ACHN (cell line): ENCODE measurements around the gene GRM7.

ENCODE experiments used
- DNase-seq: peaks from one replicate; pipeline ENCODE4 v3.0.0-alpha.2; 2015
- in situ Hi-C: cut with HindIII; loops from 2 replicates; pipeline ENCODE4 v1.10.0; 2017; ENCODE audit warnings: low sequenced_read_pairs, low pct_ligation_motif_present, low pct_unique_long_range_greater_than_20kb

The GRM7 gene

DNA sequence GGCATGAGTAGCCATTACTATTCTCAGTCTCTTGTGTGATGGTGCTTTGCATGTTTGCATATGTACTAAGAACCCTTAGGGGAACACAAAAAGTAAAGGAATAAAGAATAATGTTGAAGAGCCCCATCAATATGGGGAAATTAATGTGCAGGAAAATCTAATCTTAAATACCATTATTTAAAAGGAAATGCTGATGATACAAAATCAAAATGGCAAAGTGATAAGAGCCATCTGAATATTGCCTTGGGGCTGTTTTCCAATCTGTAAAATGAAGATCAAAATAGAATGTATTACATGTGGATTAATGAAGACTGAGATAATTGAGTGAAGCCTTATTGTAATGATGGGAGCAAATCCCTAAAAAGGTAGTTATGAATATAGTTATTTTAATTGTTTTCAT is 771.4 kb downstream of the GRM7 start:
- no peak for DNase-seq
- in situ Hi-C loops = no loop called here

DNA sequence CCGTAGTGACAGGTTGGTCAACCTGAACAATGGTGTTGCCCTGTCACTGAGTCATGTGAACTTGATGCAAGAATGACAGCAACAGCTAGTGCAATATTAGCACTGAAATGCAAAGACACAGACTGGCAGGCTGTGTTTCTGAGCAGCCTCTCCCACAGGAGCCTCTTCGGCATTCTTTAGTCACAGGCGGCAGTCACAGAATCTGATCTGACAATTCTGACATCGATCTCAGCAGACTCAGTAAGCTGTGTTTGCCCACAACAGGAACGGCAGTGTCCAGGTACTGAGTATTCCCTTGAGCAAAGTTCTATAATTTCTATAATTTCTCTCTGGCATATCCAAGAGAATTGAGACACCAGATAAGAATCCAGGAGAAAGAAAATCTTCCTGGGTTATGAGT is 776.8 kb downstream of the GRM7 start:
- in situ Hi-C loops = no loop called here

DNA sequence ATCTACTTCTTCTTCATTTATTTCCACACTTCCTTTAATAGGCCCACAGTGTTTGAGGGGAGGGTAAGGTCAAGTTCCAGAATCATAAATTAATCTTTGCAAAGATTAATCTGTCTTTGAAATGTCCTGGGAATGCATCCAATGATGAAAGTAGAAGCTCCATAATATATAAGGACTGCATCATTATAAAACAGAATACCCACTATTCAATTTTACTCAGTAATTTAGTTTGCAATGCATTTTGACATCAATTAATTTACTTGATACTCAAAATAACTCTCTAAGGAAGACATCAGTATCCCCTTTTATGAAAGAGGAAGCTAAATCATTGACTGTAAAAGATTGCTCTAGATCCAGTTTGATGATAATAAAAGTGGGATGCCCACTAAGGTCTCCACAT is 777.2 kb downstream of the GRM7 start:
- no peak for DNase-seq
- in situ Hi-C loops = no loop called here

More for the DNA sequence above, 776.8 kb downstream of the GRM7 start:
- DNase-seq = no peak

DNA sequence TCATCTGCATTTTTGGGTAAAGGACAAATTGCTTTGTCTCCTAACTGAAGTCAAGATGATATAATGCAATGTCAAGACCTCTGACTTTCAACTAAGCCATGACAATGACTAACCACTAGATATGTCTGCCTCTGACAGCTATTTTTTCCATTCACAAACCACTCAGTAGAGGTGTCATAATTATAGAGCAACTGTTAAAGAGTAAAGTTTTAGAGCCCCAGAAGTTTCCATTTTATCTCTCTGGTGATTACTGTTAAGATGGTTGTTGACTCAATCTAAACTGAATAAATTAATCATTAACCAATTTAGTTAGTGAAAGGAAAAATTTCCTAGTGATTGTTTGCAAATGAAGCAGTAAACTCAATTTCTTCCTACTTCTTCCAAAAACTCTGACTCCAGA is 779.9 kb downstream of the GRM7 start:
- DNase-seq = no peak
- in situ Hi-C loops = no loop called here

DNA sequence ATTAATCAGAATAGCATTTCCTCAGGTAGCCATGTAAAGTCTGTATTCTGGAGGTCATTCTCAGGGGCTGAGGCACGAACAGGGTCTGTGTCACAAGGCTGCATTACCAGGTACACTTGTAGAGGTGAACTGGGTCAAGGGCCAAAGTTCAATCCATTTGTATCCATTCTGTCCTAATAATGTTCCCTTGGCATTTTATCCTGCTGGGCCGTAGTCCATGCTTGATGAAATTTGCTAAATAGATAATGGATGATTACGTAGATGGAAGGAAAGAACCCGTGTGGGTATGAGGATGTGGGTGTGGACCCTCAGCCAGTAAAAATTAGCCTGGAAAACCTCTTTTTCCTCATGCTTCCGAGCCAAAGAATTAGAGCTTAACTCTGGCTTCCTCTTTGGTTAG is 785.9 kb downstream of the GRM7 start:
- in situ Hi-C loops = no loop called here
- no peak for DNase-seq

DNA sequence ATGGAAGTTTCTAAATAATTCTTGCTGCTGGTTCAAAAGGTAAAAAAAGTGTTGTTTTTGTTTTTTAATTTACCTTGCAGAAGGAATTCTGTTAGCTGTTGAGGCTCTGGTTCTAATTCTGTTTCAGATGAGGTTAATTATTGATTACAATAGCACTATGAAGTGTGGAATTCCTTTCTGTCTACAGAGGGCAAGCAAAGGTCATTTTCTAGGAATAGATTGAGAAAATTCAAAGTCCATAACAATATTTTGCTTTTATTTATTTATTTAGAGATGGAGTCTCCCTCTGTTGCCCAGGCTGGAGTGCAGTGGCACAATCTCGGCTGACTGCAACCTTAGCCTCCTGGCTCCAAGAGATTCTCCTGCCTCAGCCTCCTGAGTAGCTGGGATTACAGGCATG is 789.6 kb downstream of the GRM7 start:
- in situ Hi-C loops = no loop called here
- DNase-seq = no peak

DNA sequence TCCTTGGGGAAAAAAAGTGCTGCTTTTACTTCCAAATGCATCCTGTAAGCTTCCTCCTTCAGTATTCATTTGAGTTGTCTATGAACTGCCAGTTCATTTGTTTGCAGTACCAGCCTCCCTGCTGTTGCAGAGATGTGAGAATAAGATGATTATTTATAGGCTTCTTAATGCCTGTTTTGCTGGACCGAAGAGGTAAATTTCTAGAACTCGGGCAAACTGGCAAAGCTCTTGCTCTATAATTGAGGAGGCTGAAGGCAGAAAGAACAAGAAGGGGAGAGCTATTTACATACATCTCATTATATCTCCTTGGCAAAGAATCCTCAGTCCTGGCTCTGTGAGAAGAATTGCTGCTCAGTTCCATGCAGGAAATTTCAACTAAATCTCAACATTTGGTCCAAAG is 790.4 kb downstream of the GRM7 start:
- in situ Hi-C loops = no loop called here
- no peak for DNase-seq

DNA sequence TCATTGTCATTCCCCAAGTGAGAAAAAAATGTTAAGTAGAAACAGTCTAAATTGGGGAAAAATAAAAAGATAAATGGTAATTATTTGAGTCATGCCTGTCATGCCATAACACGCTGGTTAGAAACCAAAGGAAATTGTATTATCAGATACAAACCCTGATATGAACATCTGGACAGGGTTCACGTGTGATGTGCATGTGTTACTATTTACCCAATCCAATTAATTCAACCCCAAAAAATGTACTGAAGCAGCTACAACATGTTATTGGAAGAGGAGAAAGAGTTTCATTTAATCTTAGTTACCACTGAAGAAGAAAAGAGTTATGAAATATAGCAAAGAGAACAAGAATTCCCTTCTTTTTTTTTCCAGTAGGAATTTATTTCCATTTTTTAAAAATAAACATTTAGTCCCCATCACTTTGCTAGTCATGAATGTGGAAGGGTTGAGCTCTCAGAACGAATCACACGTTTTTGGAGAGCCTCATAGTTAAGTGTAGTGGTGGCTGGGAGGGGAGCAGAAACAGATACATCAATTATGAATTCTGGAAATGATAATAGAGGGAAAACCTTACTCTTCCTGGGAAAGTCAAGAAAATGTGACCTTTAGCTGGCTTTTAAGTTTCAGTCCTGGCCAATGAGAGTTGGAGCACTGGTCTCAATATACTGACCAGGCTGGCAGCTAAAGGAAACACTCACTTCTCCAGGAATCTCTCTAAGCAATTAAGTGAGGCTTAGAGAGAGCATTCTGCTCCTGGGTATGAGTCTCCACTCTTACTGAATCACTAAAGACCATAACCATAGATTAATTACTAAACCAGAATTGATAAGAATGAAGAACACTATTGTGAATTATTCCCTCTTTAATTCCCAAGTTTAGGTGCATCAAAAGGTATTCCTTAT is 796.5 kb downstream of the GRM7 start:
- in situ Hi-C loops = no loop called here
- DNase-seq = no peak

DNA sequence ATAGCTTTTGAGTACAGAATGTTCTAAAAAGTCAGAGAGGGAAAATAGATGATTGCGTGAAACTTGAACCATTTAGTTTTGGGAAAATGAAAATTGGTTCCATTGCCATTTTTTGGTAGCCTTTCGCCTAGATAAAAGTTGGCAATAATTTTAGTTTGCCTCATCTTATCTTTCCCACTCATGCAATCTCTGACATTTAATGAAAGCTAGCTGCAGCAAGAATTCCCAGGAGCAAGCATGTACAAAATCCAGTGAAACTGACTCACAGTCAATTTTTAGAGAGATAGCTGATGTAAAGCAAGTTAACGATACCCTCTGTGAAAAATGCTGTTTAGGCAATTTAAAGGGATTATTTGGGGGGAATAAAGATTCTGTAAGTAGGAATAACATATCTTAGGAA is 797.4 kb downstream of the GRM7 start:
- in situ Hi-C loops = no loop called here
- no peak for DNase-seq

DNA sequence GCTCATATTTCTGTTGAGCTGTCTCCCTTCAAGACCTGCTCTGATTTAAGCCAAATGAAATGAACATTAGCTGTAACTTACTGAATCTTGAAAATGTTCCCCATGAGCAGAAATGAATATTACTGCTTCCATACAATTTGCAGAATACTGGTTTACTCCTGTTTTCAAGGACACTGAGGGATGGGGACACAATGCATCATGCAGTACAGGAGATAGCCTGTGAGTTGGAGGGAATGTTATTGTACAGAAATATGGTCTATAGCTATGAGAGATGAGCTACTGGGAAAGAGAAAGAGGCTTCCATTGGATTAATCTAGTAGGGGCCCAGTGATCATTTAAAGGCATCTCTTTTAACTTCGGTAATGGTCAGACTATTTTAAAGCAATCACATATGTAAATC is 798.2 kb downstream of the GRM7 start:
- no peak for DNase-seq
- in situ Hi-C loops = no loop called here

DNA sequence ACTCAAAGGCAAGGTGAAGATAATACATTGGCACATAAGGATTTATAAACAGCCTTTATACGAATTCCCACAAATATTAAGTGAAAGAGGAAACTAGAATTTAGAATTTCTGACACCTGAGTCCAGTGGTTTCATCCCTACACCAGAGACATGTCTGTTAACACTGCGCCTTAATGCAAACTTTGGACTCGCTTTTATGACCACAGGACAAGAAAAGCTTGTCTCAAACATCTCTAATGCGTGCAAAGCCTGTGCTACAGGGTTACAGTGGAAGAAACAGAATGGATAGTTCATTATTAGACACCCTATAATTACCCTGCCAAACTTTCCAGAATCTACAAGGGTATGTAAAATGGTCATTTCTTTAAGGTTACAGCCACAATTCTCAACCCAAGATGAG is 802.9 kb downstream of the GRM7 start:
- in situ Hi-C loops = no loop called here
- no peak for DNase-seq

DNA sequence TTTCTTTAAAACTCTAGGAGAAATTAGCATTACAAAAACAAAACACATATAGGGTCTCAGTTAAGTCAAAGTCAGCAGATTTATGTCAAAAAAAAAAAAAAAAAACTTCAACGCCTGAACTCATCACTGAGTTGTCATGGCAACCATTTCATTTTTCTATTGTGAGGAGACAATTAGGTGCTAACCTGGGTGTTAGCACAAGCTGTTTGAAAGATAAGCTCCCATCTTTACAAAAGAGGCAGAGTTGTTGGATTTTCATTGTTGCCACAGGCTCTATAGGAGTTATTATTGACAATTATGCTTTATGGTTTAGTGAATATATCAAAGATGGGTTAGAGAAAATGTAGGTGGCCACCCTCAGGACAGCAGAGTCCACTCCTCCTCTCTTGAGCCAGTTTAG is 806.9 kb downstream of the GRM7 start:
- in situ Hi-C loops = no loop called here
- DNase-seq = no peak

DNA sequence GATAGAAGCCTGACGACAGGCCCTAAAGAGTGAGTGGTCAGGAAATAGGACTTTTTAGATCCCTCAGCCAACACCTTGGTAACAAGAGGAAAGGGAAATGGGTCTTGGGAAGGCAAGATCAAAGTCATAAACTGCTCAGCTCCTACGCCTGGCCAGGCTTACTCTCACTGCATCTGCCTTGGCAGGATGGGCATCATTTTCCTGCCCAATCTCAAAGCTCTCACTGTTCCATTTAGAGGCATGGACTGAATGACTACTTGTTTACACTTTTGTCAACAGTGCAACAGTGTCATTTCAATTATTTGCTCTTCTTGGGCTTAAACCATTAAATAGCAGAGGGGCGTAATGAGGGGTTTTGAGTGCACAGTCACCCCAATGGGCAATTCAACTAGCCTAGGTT is 808.7 kb downstream of the GRM7 start:
- DNase-seq = no peak
- in situ Hi-C loops = no loop called here

DNA sequence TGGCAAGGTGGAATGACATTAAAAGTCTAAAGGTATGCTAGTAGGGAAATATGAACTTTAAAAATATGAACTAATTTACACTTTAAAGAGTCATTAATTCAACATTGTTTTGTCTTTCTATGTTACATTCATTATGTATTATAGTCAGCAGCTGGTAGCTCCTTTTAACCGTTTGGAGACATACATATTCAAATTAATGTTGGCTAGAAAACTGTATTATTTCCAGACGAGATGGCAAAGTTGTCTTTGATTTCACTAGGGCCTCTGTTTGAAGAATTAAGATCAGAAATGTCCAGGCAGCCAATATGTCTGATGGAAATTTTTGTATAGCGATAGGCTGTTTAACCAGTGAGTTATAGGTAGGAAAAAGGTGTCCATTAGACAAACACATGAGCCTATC is 817.6 kb downstream of the GRM7 start:
- in situ Hi-C loops = no loop called here
- no peak for DNase-seq

DNA sequence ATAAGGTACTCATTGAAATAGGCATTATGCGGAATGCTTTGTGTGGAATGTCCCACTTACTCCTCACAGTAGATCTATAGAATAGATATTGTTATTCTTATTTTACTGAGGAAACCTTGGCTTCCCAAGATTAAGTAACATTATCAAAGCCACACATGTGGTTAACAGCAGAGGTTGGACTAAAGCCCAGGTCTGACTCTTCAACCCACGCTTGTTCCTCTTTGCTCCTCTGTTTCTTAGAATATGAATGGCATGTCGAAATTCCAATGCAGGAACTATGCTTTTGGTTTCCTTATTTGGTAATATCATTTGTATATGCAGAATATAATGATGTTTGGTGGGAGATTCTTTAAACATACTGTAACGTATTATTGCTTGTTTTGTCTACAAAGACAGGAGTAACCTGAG is 821.9 kb downstream of the GRM7 start:
- in situ Hi-C loops = no loop called here
- DNase-seq = no peak

DNA sequence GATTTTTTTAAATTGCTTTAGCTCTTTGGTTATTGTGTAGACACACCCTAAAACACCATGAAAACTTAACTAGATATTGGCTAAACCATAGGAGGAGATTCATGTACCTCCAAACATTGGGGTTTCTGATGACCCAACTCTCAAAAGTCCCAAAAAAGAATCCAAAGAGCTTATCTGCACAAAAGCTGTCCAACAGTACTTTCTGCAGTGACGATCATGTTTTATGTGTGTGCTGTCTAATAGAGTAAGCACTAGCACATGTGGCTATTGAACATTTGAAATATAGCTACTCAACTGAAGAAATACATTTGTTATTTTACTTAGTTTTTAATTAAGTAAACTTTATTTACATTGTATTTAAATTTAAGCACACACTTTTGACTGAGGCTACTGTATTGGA is 822.5 kb downstream of the GRM7 start:
- in situ Hi-C loops = no loop called here
- no peak for DNase-seq

DNA sequence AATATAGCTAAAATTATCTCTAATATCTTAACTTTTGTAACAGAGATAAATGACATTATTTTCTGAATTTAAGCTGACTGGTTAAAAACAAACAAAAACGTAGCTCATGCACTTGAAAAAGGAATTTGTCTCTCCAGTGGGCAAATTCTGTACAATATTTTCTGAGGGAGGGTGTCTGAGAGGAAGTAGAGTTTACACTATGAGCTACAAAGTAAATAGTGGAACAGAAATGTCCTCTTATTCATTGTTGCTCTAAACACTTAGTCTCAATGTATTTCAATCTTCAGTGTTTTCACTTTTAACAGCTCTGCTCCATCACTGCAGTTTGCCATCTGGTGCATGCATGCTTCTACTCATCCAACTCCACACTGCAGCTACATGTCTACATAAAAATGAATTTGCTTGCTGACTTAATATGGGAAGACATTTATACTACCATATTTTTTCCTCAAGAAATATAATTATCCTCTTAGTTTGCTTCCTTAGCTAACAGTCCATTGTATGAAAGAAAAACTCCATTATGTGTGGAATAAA is 823.3 kb downstream of the GRM7 start:
- in situ Hi-C loops = no loop called here
- no peak for DNase-seq

DNA sequence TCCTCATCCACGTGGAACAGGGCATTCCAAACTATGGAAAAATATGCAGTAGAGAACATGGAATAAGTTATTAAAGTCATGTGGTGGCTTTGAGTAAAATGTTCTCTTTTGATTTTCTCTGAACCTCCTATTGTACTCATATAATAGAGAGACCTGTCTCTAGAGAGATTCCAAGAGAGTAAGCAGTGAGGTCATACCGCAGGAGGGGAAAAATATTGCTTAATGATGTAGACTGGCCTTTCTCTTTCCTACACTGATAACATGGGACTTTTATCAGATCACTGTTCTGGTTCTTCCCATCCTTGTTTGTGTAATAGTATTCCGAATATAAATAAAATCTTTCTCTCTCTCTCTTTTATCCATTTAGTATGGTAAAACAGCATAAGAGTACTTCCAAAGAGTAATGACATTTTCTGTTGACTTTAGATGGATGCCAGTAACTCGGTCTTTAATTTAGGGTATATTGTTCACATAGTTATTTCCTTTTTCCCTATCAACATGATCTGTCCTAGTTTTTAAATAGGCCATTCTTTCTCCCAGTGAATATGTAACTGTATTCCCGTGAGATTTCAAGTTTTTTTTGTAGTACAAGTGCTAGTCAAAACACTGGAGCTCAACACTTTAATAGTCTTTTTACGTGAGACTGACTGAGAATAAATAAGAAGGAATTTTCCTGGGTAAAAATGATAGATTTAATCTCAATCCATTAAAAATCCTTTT is 826.7 kb downstream of the GRM7 start:
- DNase-seq = no peak
- in situ Hi-C loops = no loop called here

DNA sequence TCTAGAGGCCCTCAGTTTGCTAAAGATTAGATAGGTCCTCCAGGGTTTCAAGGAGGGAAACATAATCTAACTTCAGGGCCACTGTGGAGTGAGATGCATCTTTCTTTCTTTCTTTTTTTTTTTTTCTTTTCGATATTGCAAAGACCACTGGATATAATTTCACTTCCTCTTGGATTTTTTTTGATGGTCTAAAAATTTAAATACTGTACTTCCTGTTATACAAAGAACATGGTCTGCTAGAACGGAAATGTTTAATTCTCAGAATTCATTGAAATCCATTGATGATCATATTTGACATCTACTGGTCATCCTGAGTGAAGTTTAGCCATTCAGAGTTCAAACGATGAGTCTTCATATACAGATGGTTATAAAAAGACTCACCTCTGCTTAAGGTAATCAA is 832.0 kb downstream of the GRM7 start:
- no peak for DNase-seq
- in situ Hi-C loops = no loop called here

DNA sequence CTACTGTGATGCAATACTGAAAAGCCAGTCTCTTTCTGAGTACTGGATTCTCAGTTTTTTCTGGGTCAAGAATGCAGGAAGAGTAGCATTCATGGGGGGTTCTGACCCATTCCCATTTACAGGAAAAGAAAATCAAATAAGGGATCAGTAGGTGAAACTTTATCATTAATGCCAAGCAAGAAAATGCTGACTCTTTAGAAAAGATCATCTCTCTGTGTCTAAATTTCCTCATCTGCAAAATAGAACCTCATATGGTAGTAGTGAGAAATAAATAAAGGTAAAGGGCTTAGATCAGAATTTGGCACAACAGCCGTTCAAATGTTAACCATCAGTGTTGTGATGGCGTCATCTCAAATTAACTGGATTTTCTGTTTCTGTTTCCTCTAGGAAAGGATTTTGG is 833.1 kb downstream of the GRM7 start:
- in situ Hi-C loops = no loop called here
- no peak for DNase-seq
